ENCODE data around the gene C1orf226.

Gene C1orf226

GRCh38 chr1:162398999-162399580 is 17.6 kb downstream of the C1orf226 start:
- no peak for DNase-seq (ENCODE audit: low spot score)
- Histone ChIP-seq H3K4me3 (ENCODE audit: low read length in 2 of 2) (no peak overlapping the region), H3K14ac (ENCODE audit: low read length) (no peak overlapping the region), H2BK5ac (ENCODE audit: low read length) (no peak overlapping the region), H3K4me2 (ENCODE audit: insufficient read depth, low read length, poor library complexity, severe bottlenecking) (no peak overlapping the region), H4K91ac (ENCODE audit: low read depth, low read length, poor library complexity) (no peak overlapping the region), H2BK15ac (ENCODE audit: low read length) (no peak overlapping the region), H3K27me3 (ENCODE audit: control insufficient read depth in 3 of 3, insufficient read depth in 3 of 3, low read depth in 1 of 3, low read length in 3 of 3) (no peaks in the 10 kb centered on the region), H3K4ac (ENCODE audit: low read length) (no peak overlapping the region), H3K4me1 (ENCODE audit: control insufficient read depth in 2 of 2, insufficient read depth in 1 of 2, low read depth in 1 of 2, low read length in 2 of 2) (peaks cover 3 to 10% of the 10 kb centered on the region in 2 donors), H3K27ac (replicated peaks; ENCODE audit: low read length) (no peak overlapping the region), H2BK12ac (ENCODE audit: low read length) (no peak overlapping the region), H3K18ac (ENCODE audit: low read length) (no peak overlapping the region), H2AFZ (ENCODE audit: low read length) (peak overlapping the region; percentile 64), H3K36me3 (replicated peaks in 1 of 2; ENCODE audit: control insufficient read depth in 2 of 2, insufficient read depth in 2 of 2, low read length in 2 of 2) (no peaks in the 10 kb centered on the region), H2AK5ac (ENCODE audit: low read depth, low read length) (no peak overlapping the region), H3K9me3 (replicated peaks in 1 of 2; ENCODE audit: control insufficient read depth in 2 of 2, insufficient read depth in 1 of 2, low read depth in 1 of 2, low read length in 2 of 2) (no peaks in the 10 kb centered on the region), H4K8ac (ENCODE audit: low read depth, low read length) (no peak overlapping the region), H3K23ac (ENCODE audit: low read depth, low read length, poor library complexity) (no peak overlapping the region), H3K79me1 (ENCODE audit: low read depth, low read length) (no peaks in the 10 kb centered on the region), H3K9ac (ENCODE audit: low read depth, low read length, poor library complexity) (no peak overlapping the region), H2BK120ac (ENCODE audit: low read depth, low read length) (no peak overlapping the region)
- no CpG with 5 or more reads among the region's 8 CpGs for WGBS, 2 donors (ENCODE audit: extremely low coverage in 2 of 2, insufficient read length in 2 of 2, insufficient replicate concordance in 1 of 2)

GRCh38 chr1:162400790-162401355 is 19.3 kb downstream of the C1orf226 start:
- Histone ChIP-seq H2AFZ (ENCODE audit: low read length) (no peak overlapping the region), H3K4me3 (ENCODE audit: low read length in 2 of 2) (no peak overlapping the region), H3K18ac (ENCODE audit: low read length) (no peak overlapping the region), H3K23ac (ENCODE audit: low read depth, low read length, poor library complexity) (no peak overlapping the region), H3K9me3 (replicated peaks in 1 of 2; ENCODE audit: control insufficient read depth in 2 of 2, insufficient read depth in 1 of 2, low read depth in 1 of 2, low read length in 2 of 2) (no peaks in the 10 kb centered on the region), H3K79me1 (ENCODE audit: low read depth, low read length) (no peaks in the 10 kb centered on the region), H3K36me3 (replicated peaks in 1 of 2; ENCODE audit: control insufficient read depth in 2 of 2, insufficient read depth in 2 of 2, low read length in 2 of 2) (no peaks in the 10 kb centered on the region), H3K27me3 (ENCODE audit: control insufficient read depth in 3 of 3, insufficient read depth in 3 of 3, low read depth in 1 of 3, low read length in 3 of 3) (no peaks in the 10 kb centered on the region), H2BK120ac (ENCODE audit: low read depth, low read length) (no peak overlapping the region), H2AK5ac (ENCODE audit: low read depth, low read length) (no peak overlapping the region), H3K9ac (ENCODE audit: low read depth, low read length, poor library complexity) (no peak overlapping the region), H4K91ac (ENCODE audit: low read depth, low read length, poor library complexity) (no peak overlapping the region), H3K4me1 (ENCODE audit: control insufficient read depth in 2 of 2, insufficient read depth in 1 of 2, low read depth in 1 of 2, low read length in 2 of 2) (peaks cover 3 to 10% of the 10 kb centered on the region in 2 donors), H3K14ac (ENCODE audit: low read length) (no peak overlapping the region), H2BK5ac (ENCODE audit: low read length) (no peak overlapping the region), H3K4ac (ENCODE audit: low read length) (no peak overlapping the region), H4K8ac (ENCODE audit: low read depth, low read length) (no peak overlapping the region), H2BK15ac (ENCODE audit: low read length) (no peak overlapping the region), H3K4me2 (ENCODE audit: insufficient read depth, low read length, poor library complexity, severe bottlenecking) (no peak overlapping the region), H2BK12ac (ENCODE audit: low read length) (no peak overlapping the region), H3K27ac (replicated peaks; ENCODE audit: low read length) (no peak overlapping the region)
- no CpG with 5 or more reads among the region's 10 CpGs for WGBS, 2 donors (ENCODE audit: extremely low coverage in 2 of 2, insufficient read length in 2 of 2, insufficient replicate concordance in 1 of 2)
- DNase-seq (ENCODE audit: low spot score) = no peak

- no CpG with 5 or more reads among the region's 5 CpGs for WGBS, 2 donors (ENCODE audit: extremely low coverage in 2 of 2, insufficient read length in 2 of 2, insufficient replicate concordance in 1 of 2)
- DNase-seq (ENCODE audit: low spot score) = no peak
- Histone ChIP-seq H2BK12ac (ENCODE audit: low read length) (no peak overlapping the region), H2BK5ac (ENCODE audit: low read length) (no peak overlapping the region), H2BK15ac (ENCODE audit: low read length) (no peak overlapping the region), H2BK120ac (ENCODE audit: low read depth, low read length) (no peak overlapping the region), H4K8ac (ENCODE audit: low read depth, low read length) (no peak overlapping the region), H3K27ac (replicated peaks; ENCODE audit: low read length) (no peak overlapping the region), H3K4me2 (ENCODE audit: insufficient read depth, low read length, poor library complexity, severe bottlenecking) (no peak overlapping the region), H3K4me1 (ENCODE audit: control insufficient read depth in 2 of 2, insufficient read depth in 1 of 2, low read depth in 1 of 2, low read length in 2 of 2) (peaks cover 2 to 4% of the 10 kb centered on the region in 2 donors), H3K9me3 (replicated peaks in 1 of 2; ENCODE audit: control insufficient read depth in 2 of 2, insufficient read depth in 1 of 2, low read depth in 1 of 2, low read length in 2 of 2) (no peaks in the 10 kb centered on the region), H3K23ac (ENCODE audit: low read depth, low read length, poor library complexity) (no peak overlapping the region), H3K4me3 (ENCODE audit: low read length in 2 of 2) (no peak overlapping the region), H3K18ac (ENCODE audit: low read length) (no peak overlapping the region), H3K4ac (ENCODE audit: low read length) (no peak overlapping the region), H3K14ac (ENCODE audit: low read length) (no peak overlapping the region), H2AK5ac (ENCODE audit: low read depth, low read length) (no peak overlapping the region), H3K79me1 (ENCODE audit: low read depth, low read length) (no peaks in the 10 kb centered on the region), H3K27me3 (ENCODE audit: control insufficient read depth in 3 of 3, insufficient read depth in 3 of 3, low read depth in 1 of 3, low read length in 3 of 3) (no peaks in the 10 kb centered on the region), H2AFZ (ENCODE audit: low read length) (no peak overlapping the region), H3K36me3 (replicated peaks in 1 of 2; ENCODE audit: control insufficient read depth in 2 of 2, insufficient read depth in 2 of 2, low read length in 2 of 2) (no peaks in the 10 kb centered on the region), H4K91ac (ENCODE audit: low read depth, low read length, poor library complexity) (no peak overlapping the region), H3K9ac (ENCODE audit: low read depth, low read length, poor library complexity) (no peak overlapping the region)
Measured at GRCh38 chr1:162404550-162405160, 23.1 kb downstream of the C1orf226 start.

- no peak overlapping the region for H3K18ac ChIP-seq (ENCODE audit: low read length)
- no peak overlapping the region for H2BK120ac ChIP-seq (ENCODE audit: low read depth, low read length)
- no peak overlapping the region for H3K4ac ChIP-seq (ENCODE audit: low read length)
- no peak overlapping the region for H2BK15ac ChIP-seq (ENCODE audit: low read length)
- no peaks in the 10 kb centered on the region for H3K27me3 ChIP-seq (ENCODE audit: control insufficient read depth in 3 of 3, insufficient read depth in 3 of 3, low read depth in 1 of 3, low read length in 3 of 3)
- no peak overlapping the region for H3K4me3 ChIP-seq (ENCODE audit: low read length in 2 of 2)
- H2AFZ ChIP-seq (ENCODE audit: low read length) = peak overlapping the region; percentile 21
- WGBS, 2 donors (ENCODE audit: extremely low coverage in 2 of 2, insufficient read length in 2 of 2, insufficient replicate concordance in 1 of 2) = no CpG with 5 or more reads among the region's 5 CpGs
- H2BK5ac ChIP-seq (ENCODE audit: low read length) = no peak overlapping the region
- no peak overlapping the region for H4K91ac ChIP-seq (ENCODE audit: low read depth, low read length, poor library complexity)
- H3K27ac ChIP-seq (replicated peaks; ENCODE audit: low read length) = no peak overlapping the region
- no peak overlapping the region for H3K23ac ChIP-seq (ENCODE audit: low read depth, low read length, poor library complexity)
- H3K4me1 ChIP-seq (ENCODE audit: control insufficient read depth in 2 of 2, insufficient read depth in 1 of 2, low read depth in 1 of 2, low read length in 2 of 2) = peaks cover under 1 to 2% of the 10 kb centered on the region in 2 donors
- no peak for DNase-seq (ENCODE audit: low spot score)
- H3K36me3 ChIP-seq (replicated peaks in 1 of 2; ENCODE audit: control insufficient read depth in 2 of 2, insufficient read depth in 2 of 2, low read length in 2 of 2) = no peaks in the 10 kb centered on the region
- H2AK5ac ChIP-seq (ENCODE audit: low read depth, low read length) = no peak overlapping the region
- H3K14ac ChIP-seq (ENCODE audit: low read length) = no peak overlapping the region
- H4K8ac ChIP-seq (ENCODE audit: low read depth, low read length) = no peak overlapping the region
- H3K9ac ChIP-seq (ENCODE audit: low read depth, low read length, poor library complexity) = no peak overlapping the region
- H3K4me2 ChIP-seq (ENCODE audit: insufficient read depth, low read length, poor library complexity, severe bottlenecking) = no peak overlapping the region
- H3K79me1 ChIP-seq (ENCODE audit: low read depth, low read length) = no peaks in the 10 kb centered on the region
- H3K9me3 ChIP-seq (replicated peaks in 1 of 2; ENCODE audit: control insufficient read depth in 2 of 2, insufficient read depth in 1 of 2, low read depth in 1 of 2, low read length in 2 of 2) = no peaks in the 10 kb centered on the region
- H2BK12ac ChIP-seq (ENCODE audit: low read length) = no peak overlapping the region
Measured at GRCh38 chr1:162405800-162406199, 24.3 kb downstream of the C1orf226 start.

Data from neuronal stem cell (in vitro differentiated cells).